Measurements from ENCODE around the gene ITGB5.

- TF ChIP-seq TAF1 (IDR thresholded peaks at IDR 0.05; ENCODE audit: borderline replicate concordance, insufficient read depth, low read length): no peak
- TF ChIP-seq, protein P1, sequence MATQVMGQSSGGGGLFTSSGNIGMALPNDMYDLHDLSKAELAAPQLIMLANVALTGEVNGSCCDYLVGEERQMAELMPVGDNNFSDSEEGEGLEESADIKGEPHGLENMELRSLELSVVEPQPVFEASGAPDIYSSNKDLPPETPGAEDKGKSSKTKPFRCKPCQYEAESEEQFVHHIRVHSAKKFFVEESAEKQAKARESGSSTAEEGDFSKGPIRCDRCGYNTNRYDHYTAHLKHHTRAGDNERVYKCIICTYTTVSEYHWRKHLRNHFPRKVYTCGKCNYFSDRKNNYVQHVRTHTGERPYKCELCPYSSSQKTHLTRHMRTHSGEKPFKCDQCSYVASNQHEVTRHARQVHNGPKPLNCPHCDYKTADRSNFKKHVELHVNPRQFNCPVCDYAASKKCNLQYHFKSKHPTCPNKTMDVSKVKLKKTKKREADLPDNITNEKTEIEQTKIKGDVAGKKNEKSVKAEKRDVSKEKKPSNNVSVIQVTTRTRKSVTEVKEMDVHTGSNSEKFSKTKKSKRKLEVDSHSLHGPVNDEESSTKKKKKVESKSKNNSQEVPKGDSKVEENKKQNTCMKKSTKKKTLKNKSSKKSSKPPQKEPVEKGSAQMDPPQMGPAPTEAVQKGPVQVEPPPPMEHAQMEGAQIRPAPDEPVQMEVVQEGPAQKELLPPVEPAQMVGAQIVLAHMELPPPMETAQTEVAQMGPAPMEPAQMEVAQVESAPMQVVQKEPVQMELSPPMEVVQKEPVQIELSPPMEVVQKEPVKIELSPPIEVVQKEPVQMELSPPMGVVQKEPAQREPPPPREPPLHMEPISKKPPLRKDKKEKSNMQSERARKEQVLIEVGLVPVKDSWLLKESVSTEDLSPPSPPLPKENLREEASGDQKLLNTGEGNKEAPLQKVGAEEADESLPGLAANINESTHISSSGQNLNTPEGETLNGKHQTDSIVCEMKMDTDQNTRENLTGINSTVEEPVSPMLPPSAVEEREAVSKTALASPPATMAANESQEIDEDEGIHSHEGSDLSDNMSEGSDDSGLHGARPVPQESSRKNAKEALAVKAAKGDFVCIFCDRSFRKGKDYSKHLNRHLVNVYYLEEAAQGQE (IDR thresholded peaks at IDR 0.05; ENCODE audit: insufficient read depth in 1 of 2, low read depth in 2 of 2, low read length in 2 of 2): no peak
Measured at GRCh38 chr3:124847051-124847450, 40.1 kb downstream of the ITGB5 start.

Measured in PFSK-1 (cell line).